HG02870 (cell line): ENCODE results near the gene RGL2.

Experiments used
- ATAC-seq: cut with Tn5 transposase; IDR thresholded peaks from one replicate; pipeline ENCODE4 v1.9.1; 2021; ENCODE audit warnings: mild to moderate bottlenecking, moderate library complexity; ENCODE audit not compliant: unreplicated experiment

Gene RGL2

DNA sequence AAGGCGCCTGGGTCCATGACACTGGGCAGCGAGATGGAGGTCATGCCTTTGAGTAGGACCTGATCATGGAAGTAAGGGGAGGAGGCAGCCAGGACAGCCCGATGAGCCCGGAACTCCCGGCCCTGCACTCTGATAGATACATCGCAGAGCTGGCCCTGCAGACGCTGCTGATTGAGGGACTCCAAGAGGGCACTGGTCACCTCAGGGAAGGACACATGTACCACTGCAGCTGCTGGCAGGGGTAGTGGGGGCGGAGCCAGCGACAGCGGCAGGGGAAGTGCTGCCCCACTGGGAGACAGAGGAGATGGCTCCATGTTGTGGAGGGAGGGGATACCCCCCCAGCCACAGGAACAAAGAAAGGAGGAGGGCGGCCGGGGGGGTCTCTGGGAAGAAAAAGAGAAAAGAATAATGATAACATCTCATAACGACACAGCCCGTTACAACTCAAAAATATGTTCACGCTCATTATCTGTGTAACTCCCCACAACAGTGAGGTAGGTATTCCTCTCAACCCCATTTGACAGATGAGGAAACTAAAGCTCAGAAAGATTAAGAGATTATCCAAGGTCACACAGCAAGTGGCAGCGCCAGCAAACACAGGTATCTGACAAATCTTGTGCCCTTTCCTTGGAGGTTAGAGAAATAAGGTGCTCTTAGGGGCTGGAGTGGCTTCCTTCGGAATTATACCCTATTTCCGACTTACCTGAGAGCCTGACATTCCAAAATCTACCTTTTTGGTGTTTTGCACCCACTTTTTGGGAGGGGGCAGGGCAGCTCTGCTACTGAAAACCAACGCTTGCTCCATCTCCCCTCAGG is 18.1 kb upstream of the RGL2 start:
- no peak for ATAC-seq

GRCh38 chr6:33315793-33316602 is 17.3 kb upstream of the RGL2 start:
- no peak for ATAC-seq

- no peak for ATAC-seq
Observed at GRCh38 chr6:33314943-33315792, 16.4 kb upstream of the RGL2 start.

GRCh38 chr6:33314515-33314942 is 15.8 kb upstream of the RGL2 start:
- no peak for ATAC-seq

GRCh38 chr6:33313709-33314514 is 15.2 kb upstream of the RGL2 start, which contains the start of gene TAPBP:
Gene TAPBP (minus strand): TSS chr6:33314078. CDS start chr6:33314041, 37 bp downstream.
- ATAC-seq: peak; percentile 35

- ATAC-seq: no peak
Observed at GRCh38 chr6:33313105-33313708, 14.5 kb upstream of the RGL2 start.

DNA sequence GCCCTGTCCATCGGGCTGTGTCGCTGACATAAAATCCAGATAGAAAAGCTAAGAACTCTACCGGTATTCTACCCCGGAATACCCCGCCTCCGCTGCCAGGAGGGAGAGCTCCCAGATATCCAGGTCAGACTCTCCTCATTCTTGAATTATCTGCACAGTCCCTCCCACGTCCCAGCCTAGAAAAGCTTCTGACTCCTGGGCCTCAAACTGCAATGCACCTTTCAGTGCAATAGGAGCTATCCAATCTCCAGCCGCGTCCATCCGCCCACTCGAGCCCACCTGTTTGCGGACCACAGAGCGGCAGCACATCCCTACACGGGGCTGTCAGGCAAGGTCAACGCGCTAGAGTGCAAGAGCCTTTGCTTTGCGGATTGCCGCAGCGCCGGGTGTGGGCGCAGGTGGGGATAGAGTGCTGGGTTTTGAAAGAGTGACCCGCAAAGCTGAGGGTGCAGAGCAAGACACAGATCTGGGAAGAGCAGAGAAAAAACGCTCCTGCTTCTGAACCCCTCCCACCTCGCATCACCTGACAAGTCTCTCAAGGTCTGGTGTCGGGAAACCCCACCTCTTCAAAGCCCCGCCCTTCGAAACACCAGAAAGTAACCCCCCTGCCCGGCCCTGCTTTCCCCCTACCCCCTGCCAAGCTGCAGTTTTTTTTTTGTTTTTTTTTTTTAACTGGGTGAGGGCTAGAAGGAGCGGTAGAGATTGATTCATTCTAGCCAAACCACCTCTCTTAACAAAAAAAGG is 13.8 kb upstream of the RGL2 start:
- peak; percentile 33 for ATAC-seq

DNA sequence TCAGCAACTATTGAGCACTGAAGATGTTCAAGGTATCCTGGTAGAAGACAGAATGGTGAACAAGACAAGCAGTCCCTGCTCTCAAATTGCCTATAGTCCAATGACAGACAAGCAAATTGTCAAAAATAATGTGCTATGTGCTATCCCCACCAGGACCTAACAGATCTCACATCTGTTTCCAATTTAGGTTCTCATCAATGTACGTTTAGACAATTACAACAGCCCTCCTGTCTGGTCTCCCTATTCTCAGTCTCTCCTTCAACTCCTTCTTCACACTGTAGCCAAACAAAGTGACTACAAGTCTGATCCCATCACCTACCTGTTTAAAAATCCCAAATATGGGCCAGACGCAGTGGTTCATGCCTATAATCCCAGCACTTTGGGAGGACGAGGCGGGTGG is 7.6 kb upstream of the RGL2 start:
- no peak for ATAC-seq

DNA sequence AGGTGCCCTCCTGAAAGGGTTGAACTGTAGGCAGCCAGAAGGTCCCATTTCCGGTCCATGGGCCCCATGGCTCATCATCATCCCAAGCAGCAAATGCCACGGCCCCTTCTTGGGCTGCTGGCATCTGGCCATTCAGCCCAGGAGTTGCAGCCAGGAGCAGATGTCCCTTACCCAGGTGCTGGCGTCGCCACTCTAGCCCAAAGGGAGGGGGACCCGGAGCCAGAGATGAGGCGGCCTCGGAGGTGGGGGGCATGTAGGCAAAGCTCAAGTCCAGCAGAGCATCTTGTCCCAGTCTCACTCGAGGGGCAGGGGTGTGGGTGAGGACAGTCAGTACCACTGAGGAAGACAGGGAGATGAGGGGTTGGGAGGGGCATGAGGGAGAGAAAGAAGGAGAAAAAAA is 6.3 kb upstream of the RGL2 start:
- no peak for ATAC-seq

- no peak for ATAC-seq
Observed at GRCh38 chr6:33304216-33304615, 5.5 kb upstream of the RGL2 start.

GRCh38 chr6:33301877-33302276 is 3.1 kb upstream of the RGL2 start:
- no peak for ATAC-seq

GRCh38 chr6:33299237-33299944 is 649 bp upstream of the RGL2 start:
- ATAC-seq: peak; percentile 72

DNA sequence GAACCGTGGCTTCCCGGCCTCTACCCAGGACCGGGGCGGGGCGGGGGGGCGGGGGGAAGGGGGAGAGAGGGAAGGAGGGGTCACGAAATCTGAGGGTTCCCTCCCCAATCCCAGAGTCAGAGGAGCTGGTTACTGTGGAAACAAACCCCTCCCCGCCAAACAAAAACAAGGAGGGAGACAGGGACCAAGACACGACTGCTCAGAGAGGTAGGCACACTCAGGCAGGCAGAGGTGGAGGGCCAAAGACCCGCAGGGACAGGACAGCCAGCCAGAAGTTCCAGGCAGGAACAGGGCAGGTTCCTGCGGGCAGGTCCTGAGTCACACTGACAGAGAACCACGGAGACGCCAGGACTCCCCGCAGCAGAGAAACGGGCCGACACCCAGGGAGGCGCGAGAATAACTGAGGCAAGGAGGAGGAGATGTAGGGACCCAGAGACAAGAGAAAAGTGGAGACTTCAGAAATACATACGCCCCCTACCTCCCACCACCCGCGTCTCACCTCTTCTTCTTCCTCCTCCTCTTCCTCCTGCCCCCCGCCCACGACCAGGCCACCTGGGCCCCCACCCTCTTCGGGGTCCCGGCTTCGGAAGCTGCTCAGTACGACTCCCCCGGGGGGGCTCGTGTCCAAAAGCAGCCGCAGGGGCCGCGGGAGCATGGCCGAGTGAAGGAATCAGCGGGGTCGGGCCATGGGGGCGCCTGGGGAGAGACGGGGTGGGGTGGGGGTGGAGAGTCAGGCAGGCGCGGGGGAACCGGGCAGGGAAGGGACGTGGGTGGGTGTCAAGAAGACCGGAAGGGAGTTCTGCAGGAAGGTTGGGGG is 578 bp downstream of the RGL2 start:
- no peak for ATAC-seq

DNA sequence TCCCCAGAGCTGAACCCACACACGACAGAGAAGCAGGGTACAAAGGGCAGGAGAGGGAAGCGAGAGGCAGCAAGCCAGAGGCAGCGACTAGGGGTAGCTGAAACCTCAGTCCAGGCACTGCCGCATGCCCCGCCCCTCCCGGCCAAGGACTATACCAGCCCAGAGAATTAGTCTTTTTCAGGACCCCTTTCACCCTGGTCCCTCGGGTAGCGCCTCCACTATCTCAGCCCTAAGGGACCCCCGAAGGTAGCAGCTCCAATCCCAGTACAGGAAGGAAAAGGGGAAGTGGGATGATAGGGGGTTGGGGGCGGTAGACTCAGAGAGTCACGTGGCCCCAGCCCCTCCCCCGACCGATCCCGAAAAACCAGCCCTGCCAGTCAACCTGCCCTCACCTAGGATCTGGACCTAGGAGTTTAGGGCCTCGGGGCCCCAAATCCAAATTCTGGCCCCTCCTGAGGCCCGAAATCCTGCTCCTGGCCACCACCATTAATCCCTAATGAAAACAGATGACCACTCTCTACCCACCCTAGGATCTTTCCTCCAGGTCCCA is 1.3 kb downstream of the RGL2 start:
- no peak for ATAC-seq

DNA sequence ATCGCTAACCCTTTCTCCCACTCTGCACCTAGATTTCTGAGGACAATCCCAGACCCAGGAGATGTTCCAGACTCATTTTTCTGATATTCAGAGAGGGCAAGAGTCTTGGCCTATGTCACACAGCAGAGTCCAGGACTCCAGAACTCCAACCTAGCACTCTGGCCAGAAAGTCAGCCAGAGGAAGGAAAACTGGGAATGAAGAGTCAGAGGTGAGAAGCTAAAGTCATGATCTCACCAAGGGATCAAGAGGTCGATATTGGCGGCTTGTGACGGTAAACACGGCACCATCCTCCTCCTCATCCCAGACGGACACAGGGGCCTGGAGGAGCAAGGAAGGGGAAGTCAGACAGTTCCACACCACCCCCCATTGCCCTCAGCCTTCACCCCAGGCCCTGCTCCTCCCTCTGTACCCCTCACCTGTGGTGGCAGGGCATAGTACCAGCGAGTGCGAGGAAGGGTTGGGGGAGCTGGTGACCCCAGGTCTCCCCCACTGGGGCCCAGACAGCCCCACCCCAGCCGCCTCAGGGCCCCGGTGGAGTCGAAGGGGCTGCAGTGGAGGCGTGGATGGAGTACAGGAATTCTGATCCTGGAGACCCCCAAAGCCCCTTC is 1.8 kb downstream of the RGL2 start:
- no peak for ATAC-seq

- ATAC-seq: no peak
Observed at GRCh38 chr6:33295621-33296369, 2.9 kb downstream of the RGL2 start.
